Activated CD8-positive, alpha-beta memory T cell treated with anti-CD3 and anti-CD28 coated beads for 4 hours (primary cell): Measurements from ENCODE around the gene HPSE2.

Experiments
- DNase-seq, 2 donors: peaks; one replicate each; pipeline ENCODE4 v3.0.0-alpha.2; 2020; ENCODE audit warnings: low read depth in 2 of 2

Gene HPSE2

GRCh38 chr10:98414578-98414931, 821.1 kb downstream of the HPSE2 start:
- DNase-seq, result no peak

- no peak for DNase-seq
Observed at GRCh38 chr10:98411768-98412167, 823.9 kb downstream of the HPSE2 start.

- no peak for DNase-seq
Observed at GRCh38 chr10:98411166-98411565, 824.5 kb downstream of the HPSE2 start.

GRCh38 chr10:98410759-98411158, 824.9 kb downstream of the HPSE2 start:
- no peak for DNase-seq

- DNase-seq, result no peak
Observed at GRCh38 chr10:98410135-98410743, 825.4 kb downstream of the HPSE2 start.

GRCh38 chr10:98408799-98409198, 826.9 kb downstream of the HPSE2 start:
- no peak for DNase-seq

- no peak for DNase-seq
Observed at GRCh38 chr10:98407744-98408241, 827.9 kb downstream of the HPSE2 start.
